Skin of body (tissue), 2 donors: ENCODE data around the gene PECR. TPM values are rescaled to one million over a fixed set of nuclear protein-coding genes. Genes with fewer than 3 reads are reported as not detected.

Source experiments
- DNase-seq: peaks from one replicate; lab custom pipeline; 2025; lab: John Stamatoyannopoulos, UW
- total RNA-seq: library from RNA; depleted of rRNA; stranded (reverse); fragments of >200 nt; gene quantifications from one replicate; pipeline ENCODE4 v1.2.3, GENCODE V29; 2014

Gene PECR
- total RNA-seq, 1 donor from 2014 or later, result 21.7 TPM

GRCh38 chr2:216072473-216072872 lies 9.1 kb downstream of the PECR start:
- no peak for DNase-seq

- DNase-seq, result no peak
These were observed 10.3 kb downstream of the PECR start for GRCh38 chr2:216071111-216071851.

GRCh38 chr2:216070195-216070594 lies 11.4 kb downstream of the PECR start:
- DNase-seq, result no peak

- no peak for DNase-seq
These were observed 12.6 kb downstream of the PECR start for GRCh38 chr2:216069028-216069427.

DNA sequence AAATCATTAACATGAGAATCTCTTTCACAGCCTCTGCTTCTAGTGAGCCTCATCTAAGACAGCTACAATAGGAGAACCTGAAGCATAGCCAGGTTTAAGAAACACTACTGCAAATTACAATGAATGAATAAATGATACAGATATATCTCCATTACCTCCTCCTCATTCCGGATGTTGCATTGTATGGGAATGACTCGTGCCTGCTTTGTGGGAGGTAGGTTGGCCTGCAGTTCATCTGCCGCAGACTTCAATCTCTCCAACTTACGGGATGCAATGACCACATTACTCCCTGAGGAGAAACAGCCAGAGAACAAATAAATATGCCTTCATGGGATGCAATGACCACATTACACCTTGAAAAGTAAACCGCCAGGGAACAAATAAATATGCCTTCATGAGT lies 15.4 kb downstream of the PECR start:
- no peak for DNase-seq

- no peak for DNase-seq
These were observed 16.9 kb downstream of the PECR start for GRCh38 chr2:216064665-216065064.

DNA sequence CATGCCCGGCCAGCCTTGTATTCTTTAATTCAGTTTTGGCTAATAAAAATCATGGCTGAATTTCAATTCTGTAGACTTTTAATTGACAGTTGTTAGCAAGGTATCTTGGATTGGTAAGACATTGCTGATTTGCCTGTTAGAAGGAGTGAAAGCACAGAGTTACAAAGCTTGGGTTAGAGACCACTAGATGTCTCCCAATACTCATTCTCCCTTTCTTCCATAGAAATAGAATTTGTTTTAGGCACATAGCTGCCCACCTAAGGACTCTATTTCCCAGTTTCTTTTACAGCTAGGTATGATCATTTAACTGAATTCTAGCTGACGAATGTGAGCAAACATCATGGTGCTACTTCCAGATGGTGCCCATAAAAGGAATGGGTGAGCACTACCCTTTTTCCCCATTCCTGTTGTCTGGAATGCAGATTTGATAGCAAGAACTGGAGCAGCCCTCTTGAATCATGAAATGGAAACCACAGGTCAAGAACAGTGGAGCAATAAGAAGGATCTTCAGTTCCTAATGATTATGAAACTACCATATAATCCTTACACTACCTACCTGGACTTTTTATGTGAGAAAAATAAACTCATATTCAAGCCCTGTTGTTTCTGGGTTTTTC lies 17.5 kb downstream of the PECR start:
- no peak for DNase-seq

DNA sequence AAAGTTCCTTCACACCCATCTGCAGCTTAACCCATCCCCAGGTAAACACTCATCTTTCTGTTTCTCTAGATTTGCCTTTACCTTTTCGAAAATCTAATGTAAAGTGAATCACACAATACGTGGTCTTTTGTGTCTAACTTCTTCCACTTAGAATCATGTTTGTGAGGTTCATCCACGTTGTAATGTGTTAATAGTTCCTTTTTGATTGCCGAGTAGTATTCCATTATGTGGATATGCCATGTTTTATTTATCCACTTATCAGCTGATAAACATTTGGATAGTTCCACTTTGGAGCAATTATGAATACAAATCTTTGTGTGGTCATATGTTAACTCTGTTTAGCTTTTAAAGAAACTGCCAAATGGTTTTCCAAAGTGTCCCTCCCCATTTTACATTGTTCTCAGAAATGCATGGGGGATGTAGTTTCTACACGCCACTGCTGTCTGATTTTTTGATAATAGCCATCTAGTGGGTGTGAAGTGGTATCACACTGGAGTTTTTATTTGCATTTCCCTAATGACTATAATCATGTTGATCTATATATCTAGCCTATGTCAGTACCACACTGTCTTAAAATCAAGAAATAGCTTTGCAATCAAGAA lies 22.3 kb downstream of the PECR start:
- DNase-seq, result no peak

- no peak for DNase-seq
These were observed 23.9 kb downstream of the PECR start for GRCh38 chr2:216057688-216058193.

DNA sequence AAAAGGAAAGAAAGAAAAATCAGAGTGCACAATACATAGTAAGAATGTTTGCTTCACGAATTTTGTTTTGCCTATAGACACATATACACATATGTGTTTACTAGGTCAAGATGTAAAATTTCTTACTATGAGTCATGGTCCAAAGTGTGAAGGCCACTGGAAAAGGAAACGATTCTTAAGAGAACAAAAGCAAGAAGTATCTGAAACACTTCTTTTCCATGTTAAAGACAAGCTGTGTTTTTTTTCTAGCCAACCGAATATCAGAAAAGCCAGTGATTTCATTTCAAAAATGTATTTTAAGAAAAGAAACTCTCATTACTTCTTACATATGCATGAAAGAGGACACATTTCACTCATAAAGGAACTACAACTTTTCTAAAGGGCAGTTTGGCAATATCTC lies 24.9 kb downstream of the PECR start:
- no peak for DNase-seq

DNA sequence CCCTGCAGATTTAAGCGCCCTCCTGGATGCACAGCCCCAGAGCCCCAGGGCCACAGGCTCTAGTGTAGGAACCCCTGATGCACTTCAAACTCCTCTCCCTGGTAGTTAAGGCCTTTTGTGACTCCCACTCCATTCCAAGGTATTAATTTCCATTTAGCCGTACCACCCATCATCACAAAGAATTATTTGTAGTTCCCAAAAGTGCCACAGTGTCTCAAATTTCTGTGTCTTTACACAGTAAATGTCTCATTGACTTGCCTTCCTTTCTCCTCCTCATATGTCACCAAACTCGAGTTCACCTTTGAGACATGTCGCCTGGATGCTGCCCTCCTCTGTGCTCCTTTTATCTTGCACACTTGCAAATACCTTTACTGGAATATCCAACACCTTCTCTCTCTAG lies 25.9 kb downstream of the PECR start:
- no peak for DNase-seq

GRCh38 chr2:216052420-216052819 lies 29.2 kb downstream of the PECR start:
- DNase-seq, result no peak

DNA sequence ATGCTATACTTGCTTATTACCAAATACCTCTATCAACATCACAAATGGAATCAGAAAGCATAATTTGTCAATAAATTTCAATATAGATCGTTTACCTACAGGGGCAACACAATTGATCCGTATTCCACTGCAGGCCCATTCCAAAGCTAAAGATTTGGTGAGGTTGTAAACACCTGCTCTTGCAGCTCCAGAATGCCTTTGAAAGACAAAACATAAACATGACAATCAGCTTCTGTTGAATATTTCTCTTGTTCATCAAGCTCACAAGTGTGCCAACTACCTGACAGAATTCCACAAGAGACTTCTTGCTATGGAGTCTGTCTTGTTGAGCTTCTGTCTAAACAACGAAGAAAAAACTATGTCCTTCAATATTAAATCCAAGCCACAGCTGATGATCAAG lies 30.3 kb downstream of the PECR start:
- no peak for DNase-seq

- no peak for DNase-seq
These were observed 32.2 kb downstream of the PECR start for GRCh38 chr2:216049452-216049851.

DNA sequence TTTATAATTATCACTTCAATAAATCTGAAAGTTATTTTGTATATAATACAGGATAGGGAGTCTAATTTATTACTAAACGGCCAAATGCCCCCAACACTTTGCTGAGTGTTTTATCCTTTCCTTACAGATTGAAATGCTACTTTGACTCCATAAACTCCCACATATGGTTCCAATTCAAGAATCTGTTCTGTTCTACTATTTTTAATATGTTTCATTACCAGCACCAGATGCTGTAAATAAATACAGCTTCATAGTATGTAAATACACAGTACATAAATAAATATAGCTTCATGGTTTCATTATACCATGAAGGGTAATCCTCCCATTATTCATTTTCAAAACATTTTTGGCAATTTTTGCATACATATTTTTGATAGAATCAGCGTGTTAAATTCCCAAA lies 34.2 kb downstream of the PECR start:
- peak; percentile 66 for DNase-seq

DNA sequence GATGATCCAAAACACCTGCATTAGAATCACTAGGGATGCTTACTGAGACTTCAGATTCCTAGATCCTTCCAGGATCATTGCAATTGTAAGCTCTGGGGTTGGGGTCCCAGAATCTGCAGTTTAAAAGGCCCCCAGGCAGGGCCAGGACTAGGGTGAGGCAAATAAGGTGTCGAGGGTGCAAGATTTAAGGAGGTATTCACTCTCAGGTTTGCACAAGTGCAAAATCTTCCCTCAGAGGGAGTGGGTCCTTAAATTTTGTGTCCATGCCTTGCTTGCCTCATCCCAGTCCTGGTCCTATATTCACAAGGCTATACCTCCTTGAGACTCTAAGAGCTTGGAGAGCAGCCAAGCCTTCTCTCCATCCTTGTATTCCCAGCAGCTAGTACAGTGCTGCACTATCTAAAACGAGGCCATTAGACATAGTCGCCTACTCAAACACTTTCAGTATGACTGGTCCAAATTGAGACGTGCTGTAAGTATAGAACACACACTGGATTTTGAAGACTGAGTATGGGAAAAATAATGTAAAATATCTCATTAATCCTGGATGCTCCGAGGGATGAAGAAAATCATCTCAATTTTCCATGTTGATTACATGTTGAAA lies 36.6 kb downstream of the PECR start:
- DNase-seq, result no peak

GRCh38 chr2:216043949-216044348 lies 37.7 kb downstream of the PECR start:
- no peak for DNase-seq

GRCh38 chr2:216041438-216041837 lies 40.2 kb downstream of the PECR start:
- DNase-seq, result no peak

DNA sequence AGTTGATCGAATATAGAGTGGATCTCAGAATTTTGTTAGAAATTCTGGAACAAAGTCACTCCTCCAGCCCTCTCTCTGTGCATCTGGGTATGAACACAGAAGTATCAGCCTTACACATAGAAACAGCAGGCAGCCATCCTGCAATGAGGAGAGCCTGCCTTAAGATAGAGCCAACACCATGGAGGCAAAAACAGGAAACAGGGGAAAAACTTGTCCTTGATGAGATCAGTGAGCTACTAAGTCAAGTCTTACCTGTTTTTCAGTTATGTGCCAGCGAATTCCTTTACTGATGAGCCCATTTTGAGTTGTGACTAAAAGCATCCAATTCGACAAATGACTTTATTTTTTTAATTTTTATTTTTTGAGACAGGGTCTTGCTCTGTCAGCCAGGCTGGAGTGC lies 41.7 kb downstream of the PECR start:
- DNase-seq, result no peak

- peak; percentile 24 for DNase-seq
These were observed 47.5 kb downstream of the PECR start for GRCh38 chr2:216034065-216034464.

GRCh38 chr2:216033403-216033802 lies 48.2 kb downstream of the PECR start:
- DNase-seq, result no peak

- DNase-seq, result no peak
These were observed 49.5 kb downstream of the PECR start for GRCh38 chr2:216031960-216032689.
